NCI-H226 (cell line): ENCODE results near the gene AFDN.

Source experiments
- DNase-seq: peaks from one replicate; pipeline ENCODE4 v3.0.0-alpha.2; 2015

The AFDN gene

GRCh38 chr6:167841981-167842380 lies 15.3 kb downstream of the AFDN start:
- no peak for DNase-seq

- DNase-seq, result no peak
Observed at GRCh38 chr6:167842457-167842856, 15.7 kb downstream of the AFDN start.

GRCh38 chr6:167843023-167843422 lies 16.3 kb downstream of the AFDN start:
- no peak for DNase-seq

- no peak for DNase-seq
Observed at GRCh38 chr6:167845856-167846255, 19.1 kb downstream of the AFDN start.

GRCh38 chr6:167846997-167847606 lies 20.4 kb downstream of the AFDN start:
- peak; percentile 81 for DNase-seq

- DNase-seq, result no peak
Observed at GRCh38 chr6:167847936-167848335, 21.2 kb downstream of the AFDN start.

- DNase-seq, result no peak
Observed at GRCh38 chr6:167848783-167849182, 22.1 kb downstream of the AFDN start.

GRCh38 chr6:167849846-167850459 lies 23.2 kb downstream of the AFDN start:
- peak; percentile 96 for DNase-seq

GRCh38 chr6:167850782-167851181 lies 24.1 kb downstream of the AFDN start:
- DNase-seq, result no peak

- peak; percentile 66 for DNase-seq
Observed at GRCh38 chr6:167851370-167851952, 24.8 kb downstream of the AFDN start.

- DNase-seq, result peak; percentile 90
Observed at GRCh38 chr6:167855825-167856425, 29.2 kb downstream of the AFDN start.

GRCh38 chr6:167856474-167856873 lies 29.8 kb downstream of the AFDN start:
- no peak for DNase-seq

GRCh38 chr6:167856999-167857660 lies 30.4 kb downstream of the AFDN start:
- peak; percentile 87 for DNase-seq

- DNase-seq, result peak; percentile 56
Observed at GRCh38 chr6:167858086-167858591, 31.4 kb downstream of the AFDN start.

GRCh38 chr6:167858842-167859664 lies 32.3 kb downstream of the AFDN start:
- no peak for DNase-seq

GRCh38 chr6:167860550-167861226 lies 34.0 kb downstream of the AFDN start:
- DNase-seq, result no peak

GRCh38 chr6:167861424-167861823 lies 34.7 kb downstream of the AFDN start:
- no peak for DNase-seq

GRCh38 chr6:167863897-167864296 lies 37.2 kb downstream of the AFDN start:
- DNase-seq, result no peak

GRCh38 chr6:167866642-167867041 lies 39.9 kb downstream of the AFDN start:
- DNase-seq, result no peak

- no peak for DNase-seq
Observed at GRCh38 chr6:167870321-167870720, 43.6 kb downstream of the AFDN start.

- DNase-seq, result no peak
Observed at GRCh38 chr6:167872538-167873210, 46.0 kb downstream of the AFDN start.
